ENCODE results near the gene ZNF532.
"Not testable (repeated sequence)": the region's sequence is repeated elsewhere in the genome, so short reads cannot be mapped to it uniquely, and the experiment has no call there.

Gene ZNF532

DNA sequence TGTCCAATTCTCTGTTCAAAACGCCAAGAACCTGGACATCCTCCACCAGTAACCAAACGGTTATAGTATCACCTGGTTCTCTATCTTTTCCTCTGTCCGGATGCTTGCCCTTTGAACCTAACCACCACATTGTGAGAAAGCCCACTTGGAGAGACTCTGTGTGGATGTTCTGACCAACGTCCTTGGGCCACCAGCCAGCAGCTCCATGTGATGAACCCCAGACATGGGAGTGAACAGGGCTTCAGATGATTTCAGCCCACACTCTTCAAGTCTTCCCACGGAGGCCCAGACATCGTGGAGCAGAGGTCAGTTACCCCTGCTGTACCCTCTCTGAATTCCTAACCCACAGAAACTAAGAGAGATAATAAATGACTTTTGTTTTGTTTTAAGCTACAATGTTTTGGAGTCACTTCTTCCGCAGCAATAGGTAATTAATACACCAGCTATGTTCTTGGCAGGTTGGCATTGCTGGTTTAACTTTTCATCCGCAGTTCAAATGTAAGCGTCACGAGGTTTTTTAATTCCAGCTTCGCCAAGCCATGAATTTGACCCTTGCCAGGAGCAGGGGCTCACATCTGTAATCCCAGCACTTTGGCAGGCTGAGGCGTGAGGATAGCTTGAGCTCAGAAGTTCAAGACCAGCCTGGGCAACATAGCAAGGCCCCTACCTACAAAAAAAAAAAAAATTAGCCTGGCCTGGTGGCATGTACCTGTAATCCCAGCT, 36.1 kb upstream of the ZNF532 start:
- Histone ChIP-seq H3K4me1 (ENCODE audit: control insufficient read depth in 1 of 2, insufficient read depth in 2 of 2, low read length in 2 of 2) (peaks cover 2 to 5% of the 10 kb centered on the region in 2 experiments), H3K4ac (ENCODE audit: low read depth, low read length) (no peak overlapping the region), H3K4me3 (ENCODE audit: low read depth, low read length) (no peak overlapping the region), H3K27me3 (ENCODE audit: insufficient read depth, low read length) (no peaks in the 10 kb centered on the region), H3K4me2 (ENCODE audit: low read length) (no peak overlapping the region), H2BK120ac (ENCODE audit: insufficient read depth, low read length, poor library complexity) (no peak overlapping the region), H3K79me2 (ENCODE audit: control insufficient read depth, insufficient read depth, low read length, poor library complexity) (peaks cover 2% of the 10 kb centered on the region), H2BK12ac (ENCODE audit: low read length) (peak overlapping the region; percentile 34), H4K8ac (ENCODE audit: low read depth, low read length) (no peak overlapping the region), H3K79me1 (ENCODE audit: low read length) (peaks cover 10% of the 10 kb centered on the region), H2AFZ (ENCODE audit: insufficient read depth, low read length, poor library complexity) (peak overlapping the region; percentile 48), H3K9ac (ENCODE audit: low read length) (no peak overlapping the region), H2BK5ac (ENCODE audit: low read depth, low read length, poor library complexity) (no peak overlapping the region), H3K14ac (ENCODE audit: low read length) (no peak overlapping the region), H3K9me3 (ENCODE audit: insufficient read depth, low read depth, low read length) (no peaks in the 10 kb centered on the region), H4K91ac (ENCODE audit: low read depth, low read length) (no peak overlapping the region), H3K23ac (ENCODE audit: low read length) (no peak overlapping the region), H3K18ac (ENCODE audit: low read length) (no peak overlapping the region), H4K12ac (ENCODE audit: low read depth, low read length) (no peak overlapping the region), H3K27ac (ENCODE audit: low read depth, low read length) (no peak overlapping the region), H3K36me3 (ENCODE audit: control insufficient read depth in 1 of 2, insufficient read depth in 2 of 2, low read length in 2 of 2) (no peaks in the 10 kb centered on the region), H2AK5ac (ENCODE audit: low read length) (no peak overlapping the region)
- WGBS (ENCODE audit: extremely low coverage, insufficient coverage, insufficient read length): no CpG with 5 or more reads among the region's 12 CpGs
- no peak for DNase-seq

DNA sequence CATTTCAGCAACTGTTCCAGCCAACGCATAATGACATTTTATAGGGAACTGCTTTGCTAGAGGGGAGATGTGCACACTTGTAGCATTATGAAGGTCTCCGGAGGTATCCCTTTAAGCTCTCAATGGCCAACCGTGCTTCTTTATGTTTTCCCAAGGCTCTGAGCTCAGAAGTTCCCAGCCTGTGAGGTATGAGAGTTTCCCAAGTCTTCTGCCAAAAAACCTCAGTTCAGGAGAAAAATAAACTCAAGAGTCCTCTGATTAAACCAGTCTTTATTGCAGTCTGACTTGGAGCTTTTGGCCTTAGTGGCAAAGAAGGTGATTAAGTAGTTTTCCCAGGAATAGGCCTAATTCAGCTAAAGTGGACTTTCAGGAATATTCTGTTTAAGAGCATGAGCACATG, 35.4 kb upstream of the ZNF532 start:
- no peaks in the 10 kb centered on the region for H3K27me3 ChIP-seq (ENCODE audit: insufficient read depth, low read length)
- H3K79me2 ChIP-seq (ENCODE audit: control insufficient read depth, insufficient read depth, low read length, poor library complexity): peaks cover 2% of the 10 kb centered on the region
- no peaks in the 10 kb centered on the region for H3K36me3 ChIP-seq (ENCODE audit: control insufficient read depth in 1 of 2, insufficient read depth in 2 of 2, low read length in 2 of 2)
- no peak for DNase-seq
- no peak overlapping the region for H3K14ac ChIP-seq (ENCODE audit: low read length)
- H3K4ac ChIP-seq (ENCODE audit: low read depth, low read length): no peak overlapping the region
- no peak overlapping the region for H4K8ac ChIP-seq (ENCODE audit: low read depth, low read length)
- no peak overlapping the region for H4K91ac ChIP-seq (ENCODE audit: low read depth, low read length)
- no CpG with 5 or more reads among the region's 3 CpGs for WGBS (ENCODE audit: extremely low coverage, insufficient coverage, insufficient read length)
- no peaks in the 10 kb centered on the region for H3K9me3 ChIP-seq (ENCODE audit: insufficient read depth, low read depth, low read length)
- no peak overlapping the region for H3K27ac ChIP-seq (ENCODE audit: low read depth, low read length)
- H3K9ac ChIP-seq (ENCODE audit: low read length): no peak overlapping the region
- H2BK12ac ChIP-seq (ENCODE audit: low read length): no peak overlapping the region
- no peak overlapping the region for H2AFZ ChIP-seq (ENCODE audit: insufficient read depth, low read length, poor library complexity)
- H3K4me1 ChIP-seq (ENCODE audit: control insufficient read depth in 1 of 2, insufficient read depth in 2 of 2, low read length in 2 of 2): peaks cover 2% of the 10 kb centered on the region in 2 experiments
- no peak overlapping the region for H4K12ac ChIP-seq (ENCODE audit: low read depth, low read length)
- H2BK5ac ChIP-seq (ENCODE audit: low read depth, low read length, poor library complexity): no peak overlapping the region
- H3K23ac ChIP-seq (ENCODE audit: low read length): no peak overlapping the region
- no peak overlapping the region for H3K4me3 ChIP-seq (ENCODE audit: low read depth, low read length)
- no peak overlapping the region for H3K18ac ChIP-seq (ENCODE audit: low read length)
- no peak overlapping the region for H2AK5ac ChIP-seq (ENCODE audit: low read length)
- peaks cover 8% of the 10 kb centered on the region for H3K79me1 ChIP-seq (ENCODE audit: low read length)
- no peak overlapping the region for H3K4me2 ChIP-seq (ENCODE audit: low read length)
- H2BK120ac ChIP-seq (ENCODE audit: insufficient read depth, low read length, poor library complexity): no peak overlapping the region

DNA sequence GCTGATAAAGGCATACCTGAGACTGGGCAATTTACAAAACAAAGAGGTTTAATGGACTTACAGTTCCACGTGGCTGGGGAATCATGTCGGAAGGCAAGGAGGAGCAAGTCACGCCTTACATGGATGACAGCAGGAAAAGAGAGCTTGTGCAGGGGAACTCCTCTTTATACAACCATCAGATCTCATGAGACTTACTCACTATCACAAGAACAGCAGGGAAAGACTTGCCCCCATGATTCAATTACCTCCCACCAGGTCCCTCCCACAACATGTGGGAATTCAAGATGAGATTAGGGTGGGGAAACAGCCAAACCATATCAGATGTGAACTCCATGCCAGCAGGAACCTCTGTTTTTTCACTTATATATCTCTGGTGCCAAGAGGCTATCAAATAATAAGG, 34.8 kb upstream of the ZNF532 start:
- H3K79me1 ChIP-seq (ENCODE audit: low read length); H3K14ac ChIP-seq (ENCODE audit: low read length); H2BK120ac ChIP-seq (ENCODE audit: insufficient read depth, low read length, poor library complexity); H3K79me2 ChIP-seq (ENCODE audit: control insufficient read depth, insufficient read depth, low read length, poor library complexity); H2BK5ac ChIP-seq (ENCODE audit: low read depth, low read length, poor library complexity); H2AFZ ChIP-seq (ENCODE audit: insufficient read depth, low read length, poor library complexity); H3K9me3 ChIP-seq (ENCODE audit: insufficient read depth, low read depth, low read length); H3K4me1 ChIP-seq (ENCODE audit: control insufficient read depth in 1 of 2, insufficient read depth in 2 of 2, low read length in 2 of 2); DNase-seq; H3K27ac ChIP-seq (ENCODE audit: low read depth, low read length); H4K12ac ChIP-seq (ENCODE audit: low read depth, low read length); H2BK12ac ChIP-seq (ENCODE audit: low read length); H3K36me3 ChIP-seq (ENCODE audit: control insufficient read depth in 1 of 2, insufficient read depth in 2 of 2, low read length in 2 of 2); H3K4ac ChIP-seq (ENCODE audit: low read depth, low read length); H2AK5ac ChIP-seq (ENCODE audit: low read length); H3K27me3 ChIP-seq (ENCODE audit: insufficient read depth, low read length); H4K91ac ChIP-seq (ENCODE audit: low read depth, low read length); H3K9ac ChIP-seq (ENCODE audit: low read length); H3K4me2 ChIP-seq (ENCODE audit: low read length); H3K4me3 ChIP-seq (ENCODE audit: low read depth, low read length); H4K8ac ChIP-seq (ENCODE audit: low read depth, low read length); H3K18ac ChIP-seq (ENCODE audit: low read length); H3K23ac ChIP-seq (ENCODE audit: low read length): not testable (repeated sequence)
- no CpG with 5 or more reads among the region's 3 CpGs for WGBS (ENCODE audit: extremely low coverage, insufficient coverage, insufficient read length)

DNA sequence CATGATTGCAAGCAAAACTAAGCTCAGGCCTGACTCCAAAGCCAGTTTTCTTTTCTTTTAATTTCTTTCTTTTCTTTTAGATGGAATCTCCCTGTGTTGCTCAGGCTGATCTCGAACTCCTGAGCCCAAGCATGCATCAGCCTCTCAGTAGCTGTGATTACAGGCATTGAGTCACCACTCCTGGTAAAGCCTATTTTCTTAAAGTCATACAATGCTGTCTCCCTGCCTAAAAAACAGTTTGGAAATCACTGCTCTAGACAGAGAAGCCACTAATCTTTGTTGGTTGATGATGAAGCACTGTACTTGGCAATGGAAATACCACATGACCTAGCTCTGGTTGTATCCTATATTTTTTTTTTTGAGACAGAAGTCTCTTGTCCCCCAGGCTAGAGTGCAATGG, 33.1 kb upstream of the ZNF532 start:
- H3K36me3 ChIP-seq (ENCODE audit: control insufficient read depth in 1 of 2, insufficient read depth in 2 of 2, low read length in 2 of 2): no peaks in the 10 kb centered on the region
- H3K4ac ChIP-seq (ENCODE audit: low read depth, low read length): no peak overlapping the region
- no peak overlapping the region for H3K14ac ChIP-seq (ENCODE audit: low read length)
- H2BK120ac ChIP-seq (ENCODE audit: insufficient read depth, low read length, poor library complexity): no peak overlapping the region
- H2BK5ac ChIP-seq (ENCODE audit: low read depth, low read length, poor library complexity): no peak overlapping the region
- H2BK12ac ChIP-seq (ENCODE audit: low read length): no peak overlapping the region
- no peak overlapping the region for H4K8ac ChIP-seq (ENCODE audit: low read depth, low read length)
- no peak overlapping the region for H3K23ac ChIP-seq (ENCODE audit: low read length)
- no peaks in the 10 kb centered on the region for H3K4me1 ChIP-seq (ENCODE audit: control insufficient read depth in 1 of 2, insufficient read depth in 2 of 2, low read length in 2 of 2)
- H3K4me2 ChIP-seq (ENCODE audit: low read length): no peak overlapping the region
- DNase-seq: no peak
- H3K79me1 ChIP-seq (ENCODE audit: low read length): peaks cover 4% of the 10 kb centered on the region
- no CpG with 5 or more reads among the region's 1 CpG for WGBS (ENCODE audit: extremely low coverage, insufficient coverage, insufficient read length)
- H3K27me3 ChIP-seq (ENCODE audit: insufficient read depth, low read length): no peaks in the 10 kb centered on the region
- H3K9ac ChIP-seq (ENCODE audit: low read length): no peak overlapping the region
- H3K18ac ChIP-seq (ENCODE audit: low read length): no peak overlapping the region
- H2AFZ ChIP-seq (ENCODE audit: insufficient read depth, low read length, poor library complexity): no peak overlapping the region
- peaks cover 2% of the 10 kb centered on the region for H3K79me2 ChIP-seq (ENCODE audit: control insufficient read depth, insufficient read depth, low read length, poor library complexity)
- H4K12ac ChIP-seq (ENCODE audit: low read depth, low read length): no peak overlapping the region
- no peak overlapping the region for H2AK5ac ChIP-seq (ENCODE audit: low read length)
- H4K91ac ChIP-seq (ENCODE audit: low read depth, low read length): no peak overlapping the region
- H3K9me3 ChIP-seq (ENCODE audit: insufficient read depth, low read depth, low read length): no peaks in the 10 kb centered on the region
- H3K27ac ChIP-seq (ENCODE audit: low read depth, low read length): no peak overlapping the region
- no peak overlapping the region for H3K4me3 ChIP-seq (ENCODE audit: low read depth, low read length)
